A549 (cell line): ENCODE results near the gene SUPV3L1.

ENCODE experiments used
- CEBPB ChIP-seq, 2 experiments: fragments of >200 bp in 1 of 2; sonication (Bioruptor Twin) in 1 of 2; formaldehyde crosslinking in 1 of 2; IDR thresholded peaks; 2 replicates each; pipeline ENCODE4 v1.6.1; 2012 to 2016
- EHMT2 ChIP-seq: fragments of 200-600 bp; sonication (generic); IDR thresholded peaks from 2 replicates; pipeline ENCODE4 v1.6.1; 2016; ENCODE audit warnings: antibody characterized with exemption, low read depth, mild to moderate bottlenecking, moderate library complexity
- EP300 ChIP-seq, 2 experiments: fragments of >200 bp; sonication (Bioruptor Twin); formaldehyde crosslinking; IDR thresholded peaks; 2 replicates in 1 of 2; 3 replicates in 1 of 2; pipeline ENCODE4 v1.6.1; 2016 to 2017
- MYC ChIP-seq: IDR thresholded peaks from 2 replicates; pipeline ENCODE4 v1.6.1; 2012; ENCODE audit warnings: mild to moderate bottlenecking, inconsistent platforms, low read length, improper control_type of control experiment, borderline replicate concordance
- POLR2A ChIP-seq: IDR thresholded peaks from 2 replicates; pipeline ENCODE4 v1.6.1; 2012; ENCODE audit warnings: mild to moderate bottlenecking, low read length
- SREBF2 ChIP-seq: fragments of 450-650 bp; IDR thresholded peaks from 2 replicates; pipeline ENCODE4 v1.6.1; 2014; ENCODE audit warnings: mild to moderate bottlenecking, moderate library complexity
- ZFP36 ChIP-seq: fragments of 450-650 bp; IDR thresholded peaks from 2 replicates; pipeline ENCODE4 v1.6.1; 2014; ENCODE audit warnings: borderline replicate concordance; ENCODE audit not compliant: partially characterized antibody
- ZNF302 ChIP-seq: fragments of 250-450 bp; sonication (Bioruptor Pico); IDR thresholded peaks from 2 replicates; pipeline ENCODE4 v1.9.0; 2021; ENCODE audit warnings: inconsistent platforms, mild to moderate bottlenecking, moderate library complexity
- TF ChIP-seq, protein P1 (sequence below): fragments of 200-600 bp; sonication (generic); IDR thresholded peaks from 2 replicates; pipeline ENCODE4 v1.6.1; 2016; ENCODE audit warnings: antibody characterized with exemption, mild to moderate bottlenecking, moderate library complexity
- TF ChIP-seq, protein P2 (sequence below): fragments of >200 bp; sonication (Bioruptor Twin); formaldehyde crosslinking; IDR thresholded peaks from 3 replicates; pipeline ENCODE4 v1.5.1; 2016

DNA sequence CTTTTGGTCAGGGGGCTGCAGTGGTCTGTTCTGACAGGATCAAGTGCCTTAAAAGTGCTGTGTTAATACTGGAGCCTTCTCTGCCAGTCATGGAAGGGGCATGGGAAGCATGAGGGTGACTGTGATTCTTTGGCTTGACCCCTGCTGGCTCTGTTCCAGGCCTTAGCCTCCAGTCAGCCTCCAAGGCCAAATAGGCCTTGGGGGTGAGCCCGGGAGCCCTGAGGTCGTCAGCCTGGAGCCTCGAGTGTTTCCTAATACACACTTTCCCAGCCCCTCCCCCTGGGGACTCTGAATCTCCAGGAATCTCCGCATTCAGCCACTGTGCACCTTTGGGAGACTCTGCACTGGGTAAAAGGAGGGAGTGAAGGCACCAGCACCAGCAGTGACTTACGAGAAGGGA is 50.1 kb downstream of the SUPV3L1 start:
- TF ChIP-seq, protein P1, sequence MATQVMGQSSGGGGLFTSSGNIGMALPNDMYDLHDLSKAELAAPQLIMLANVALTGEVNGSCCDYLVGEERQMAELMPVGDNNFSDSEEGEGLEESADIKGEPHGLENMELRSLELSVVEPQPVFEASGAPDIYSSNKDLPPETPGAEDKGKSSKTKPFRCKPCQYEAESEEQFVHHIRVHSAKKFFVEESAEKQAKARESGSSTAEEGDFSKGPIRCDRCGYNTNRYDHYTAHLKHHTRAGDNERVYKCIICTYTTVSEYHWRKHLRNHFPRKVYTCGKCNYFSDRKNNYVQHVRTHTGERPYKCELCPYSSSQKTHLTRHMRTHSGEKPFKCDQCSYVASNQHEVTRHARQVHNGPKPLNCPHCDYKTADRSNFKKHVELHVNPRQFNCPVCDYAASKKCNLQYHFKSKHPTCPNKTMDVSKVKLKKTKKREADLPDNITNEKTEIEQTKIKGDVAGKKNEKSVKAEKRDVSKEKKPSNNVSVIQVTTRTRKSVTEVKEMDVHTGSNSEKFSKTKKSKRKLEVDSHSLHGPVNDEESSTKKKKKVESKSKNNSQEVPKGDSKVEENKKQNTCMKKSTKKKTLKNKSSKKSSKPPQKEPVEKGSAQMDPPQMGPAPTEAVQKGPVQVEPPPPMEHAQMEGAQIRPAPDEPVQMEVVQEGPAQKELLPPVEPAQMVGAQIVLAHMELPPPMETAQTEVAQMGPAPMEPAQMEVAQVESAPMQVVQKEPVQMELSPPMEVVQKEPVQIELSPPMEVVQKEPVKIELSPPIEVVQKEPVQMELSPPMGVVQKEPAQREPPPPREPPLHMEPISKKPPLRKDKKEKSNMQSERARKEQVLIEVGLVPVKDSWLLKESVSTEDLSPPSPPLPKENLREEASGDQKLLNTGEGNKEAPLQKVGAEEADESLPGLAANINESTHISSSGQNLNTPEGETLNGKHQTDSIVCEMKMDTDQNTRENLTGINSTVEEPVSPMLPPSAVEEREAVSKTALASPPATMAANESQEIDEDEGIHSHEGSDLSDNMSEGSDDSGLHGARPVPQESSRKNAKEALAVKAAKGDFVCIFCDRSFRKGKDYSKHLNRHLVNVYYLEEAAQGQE = no peak
- TF ChIP-seq, protein P2, sequence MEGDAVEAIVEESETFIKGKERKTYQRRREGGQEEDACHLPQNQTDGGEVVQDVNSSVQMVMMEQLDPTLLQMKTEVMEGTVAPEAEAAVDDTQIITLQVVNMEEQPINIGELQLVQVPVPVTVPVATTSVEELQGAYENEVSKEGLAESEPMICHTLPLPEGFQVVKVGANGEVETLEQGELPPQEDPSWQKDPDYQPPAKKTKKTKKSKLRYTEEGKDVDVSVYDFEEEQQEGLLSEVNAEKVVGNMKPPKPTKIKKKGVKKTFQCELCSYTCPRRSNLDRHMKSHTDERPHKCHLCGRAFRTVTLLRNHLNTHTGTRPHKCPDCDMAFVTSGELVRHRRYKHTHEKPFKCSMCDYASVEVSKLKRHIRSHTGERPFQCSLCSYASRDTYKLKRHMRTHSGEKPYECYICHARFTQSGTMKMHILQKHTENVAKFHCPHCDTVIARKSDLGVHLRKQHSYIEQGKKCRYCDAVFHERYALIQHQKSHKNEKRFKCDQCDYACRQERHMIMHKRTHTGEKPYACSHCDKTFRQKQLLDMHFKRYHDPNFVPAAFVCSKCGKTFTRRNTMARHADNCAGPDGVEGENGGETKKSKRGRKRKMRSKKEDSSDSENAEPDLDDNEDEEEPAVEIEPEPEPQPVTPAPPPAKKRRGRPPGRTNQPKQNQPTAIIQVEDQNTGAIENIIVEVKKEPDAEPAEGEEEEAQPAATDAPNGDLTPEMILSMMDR = no peak
- TF ChIP-seq CEBPB (IDR thresholded peaks at IDR 0.05) (no peak), MYC (no peak), POLR2A (no peak), EHMT2 (no peak), EP300 (IDR thresholded peaks at IDR 0.05) (no peak), ZNF302 (CRISPR knock-in tag) (no peak), ZFP36 (no peak), SREBF2 (no peak)
